GM12878 (cell line): ENCODE results near the gene TBC1D22B.

ENCODE experiments used
- EED ChIP-seq: sonication (generic); IDR thresholded peaks from 2 replicates; pipeline ENCODE4 v1.6.1; 2016; ENCODE audit warnings: antibody characterized with exemption, low read depth
- EGR1 ChIP-seq, 2 experiments: IDR thresholded peaks; 1 replicate in 1 of 2; 2 replicates in 1 of 2; pipeline ENCODE4 v1.6.1; 2011 to 2012; ENCODE audit warnings: low read depth in 2 of 2, low read length in 2 of 2, borderline replicate concordance in 1 of 2, mild to moderate bottlenecking in 1 of 2, moderate library complexity in 1 of 2
- EP300 ChIP-seq, 2 experiments: fragments of 150-350 bp in 1 of 2; IDR thresholded peaks; 2 replicates each; pipeline ENCODE4 v1.6.1; 2011 to 2012; ENCODE audit warnings: low read depth in 2 of 2, low read length in 2 of 2, borderline replicate concordance in 1 of 2, improper control_type of control experiment in 1 of 2, inconsistent platforms in 1 of 2; ENCODE audit not compliant: control insufficient read depth in 1 of 2
- EZH2 ChIP-seq: IDR thresholded peaks from 2 replicates; pipeline ENCODE4 v1.6.1; 2012; ENCODE audit warnings: low read depth, mild to moderate bottlenecking, control low read depth, inconsistent platforms, low read length, borderline replicate concordance; ENCODE audit not compliant: control insufficient read depth
- FOXK2 ChIP-seq: fragments of 450-650 bp; IDR thresholded peaks from 2 replicates; pipeline ENCODE4 v1.6.1; 2017; ENCODE audit warnings: mild to moderate bottlenecking, moderate library complexity
- JUND ChIP-seq: IDR thresholded peaks from 2 replicates; pipeline ENCODE4 v1.6.1; 2012; ENCODE audit warnings: low read depth, mild to moderate bottlenecking, low read length, improper control_type of control experiment, moderate library complexity
- MEF2A ChIP-seq: IDR thresholded peaks from 2 replicates; pipeline ENCODE4 v1.6.1; 2011; ENCODE audit warnings: low read depth, mild to moderate bottlenecking, low read length, moderate library complexity; ENCODE audit not compliant: insufficient read depth
- NFIC ChIP-seq: IDR thresholded peaks from 2 replicates; pipeline ENCODE4 v1.6.1; 2012; ENCODE audit warnings: low read depth, mild to moderate bottlenecking, inconsistent platforms, low read length, moderate library complexity
- POLR2AphosphoS5 ChIP-seq: IDR thresholded peaks from 2 replicates; pipeline ENCODE4 v1.6.1; 2011; ENCODE audit warnings: mild to moderate bottlenecking, low read length, inconsistent platforms
- RCOR1 ChIP-seq: conservative IDR thresholded peaks from 2 replicates; pipeline ENCODE4 v1.6.1; 2012; ENCODE audit warnings: low read depth, low read length, improper control_type of control experiment
- SPI1 ChIP-seq: IDR thresholded peaks from 2 replicates; pipeline ENCODE4 v1.6.1; 2011; ENCODE audit warnings: low read depth, mild to moderate bottlenecking, low read length, moderate library complexity, borderline replicate concordance; ENCODE audit not compliant: insufficient read depth
- SRF ChIP-seq, 2 experiments: IDR thresholded peaks; 2 replicates each; pipeline ENCODE4 v1.6.1; 2011; ENCODE audit warnings: low read depth in 2 of 2, low read length in 2 of 2, mild to moderate bottlenecking in 1 of 2, moderate library complexity in 1 of 2
- YY1 ChIP-seq: IDR thresholded peaks from 2 replicates; pipeline ENCODE4 v1.6.1; 2011; ENCODE audit warnings: low read depth, mild to moderate bottlenecking, low read length
- TF ChIP-seq, protein P1 (sequence below), 3 experiments: IDR thresholded peaks in 2 of 3; conservative IDR thresholded peaks in 1 of 3; 2 replicates each; pipeline ENCODE4 v1.5.1; 2011; ENCODE audit warnings: low read depth in 3 of 3, low read length in 3 of 3, mild to moderate bottlenecking in 3 of 3, control low read depth in 2 of 3, moderate library complexity in 2 of 3, inconsistent platforms in 1 of 3, mixed read lengths in 1 of 3; ENCODE audit not compliant: control insufficient read depth in 2 of 3, insufficient read depth in 1 of 3; ENCODE audit errors: extremely low read depth in 1 of 3

DNA sequence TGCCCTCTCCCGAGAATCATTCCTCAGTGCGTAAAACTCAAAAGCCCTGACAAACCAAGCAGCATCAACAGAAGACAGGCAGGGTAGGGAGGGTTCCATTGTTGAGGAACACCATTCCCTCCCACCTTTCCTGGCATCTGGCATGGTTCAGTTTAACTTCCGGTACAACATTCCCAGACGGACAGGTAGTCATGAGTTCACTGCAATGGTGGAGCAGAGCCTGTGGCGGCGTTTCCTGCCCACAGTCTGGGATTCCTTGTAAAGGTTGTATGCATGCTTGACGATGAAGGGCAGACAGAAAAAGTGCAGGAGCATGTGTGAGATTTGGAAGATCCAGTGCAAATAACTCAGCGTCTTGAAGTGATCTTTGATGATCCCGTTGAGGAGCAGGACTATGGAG, 45.3 kb upstream of the TBC1D22B start:
- TF ChIP-seq RCOR1 (no peak), EGR1 (IDR thresholded peaks at IDR 0.05; ENCODE audit: borderline replicate concordance in 1 of 2, low read depth in 2 of 2, low read length in 2 of 2) (no peak), EP300 (IDR thresholded peaks at IDR 0.05; ENCODE audit: borderline replicate concordance in 1 of 2, control insufficient read depth in 1 of 2, low read depth in 2 of 2, low read length in 2 of 2) (no peak), NFIC (no peak), YY1 (no peak), EZH2 (no peak), SPI1 (no peak), SRF (IDR thresholded peaks at IDR 0.05; ENCODE audit: low read depth in 2 of 2, low read length in 2 of 2) (no peak), POLR2AphosphoS5 (no peak), FOXK2 (no peak), MEF2A (no peak), EED (no peak), JUND (no peak)
- TF ChIP-seq, protein P1, sequence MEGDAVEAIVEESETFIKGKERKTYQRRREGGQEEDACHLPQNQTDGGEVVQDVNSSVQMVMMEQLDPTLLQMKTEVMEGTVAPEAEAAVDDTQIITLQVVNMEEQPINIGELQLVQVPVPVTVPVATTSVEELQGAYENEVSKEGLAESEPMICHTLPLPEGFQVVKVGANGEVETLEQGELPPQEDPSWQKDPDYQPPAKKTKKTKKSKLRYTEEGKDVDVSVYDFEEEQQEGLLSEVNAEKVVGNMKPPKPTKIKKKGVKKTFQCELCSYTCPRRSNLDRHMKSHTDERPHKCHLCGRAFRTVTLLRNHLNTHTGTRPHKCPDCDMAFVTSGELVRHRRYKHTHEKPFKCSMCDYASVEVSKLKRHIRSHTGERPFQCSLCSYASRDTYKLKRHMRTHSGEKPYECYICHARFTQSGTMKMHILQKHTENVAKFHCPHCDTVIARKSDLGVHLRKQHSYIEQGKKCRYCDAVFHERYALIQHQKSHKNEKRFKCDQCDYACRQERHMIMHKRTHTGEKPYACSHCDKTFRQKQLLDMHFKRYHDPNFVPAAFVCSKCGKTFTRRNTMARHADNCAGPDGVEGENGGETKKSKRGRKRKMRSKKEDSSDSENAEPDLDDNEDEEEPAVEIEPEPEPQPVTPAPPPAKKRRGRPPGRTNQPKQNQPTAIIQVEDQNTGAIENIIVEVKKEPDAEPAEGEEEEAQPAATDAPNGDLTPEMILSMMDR (IDR thresholded peaks at IDR 0.05 in 2 of 3, conservative IDR thresholded peaks at IDR 0.05 in 1 of 3; ENCODE audit: control insufficient read depth in 2 of 3, extremely low read depth in 1 of 3, insufficient read depth in 1 of 3, low read depth in 3 of 3, low read length in 3 of 3): no peak
